ENCODE results near the gene NUDT8.
"Not testable (repeated sequence)": the region's sequence is repeated elsewhere in the genome, so short reads cannot be mapped to it uniquely, and the experiment has no call there.

The NUDT8 gene

GRCh38 chr11:67592880-67593564 lies 36.7 kb downstream of the NUDT8 start:
- no peak for DNase-seq (ENCODE audit: low spot score)
- in situ Hi-C loops (cut with MboI; ENCODE audit: low pct_unique_long_range_greater_than_20kb, low sequenced_read_pairs, unreplicated experiment) = no loop called here

DNA sequence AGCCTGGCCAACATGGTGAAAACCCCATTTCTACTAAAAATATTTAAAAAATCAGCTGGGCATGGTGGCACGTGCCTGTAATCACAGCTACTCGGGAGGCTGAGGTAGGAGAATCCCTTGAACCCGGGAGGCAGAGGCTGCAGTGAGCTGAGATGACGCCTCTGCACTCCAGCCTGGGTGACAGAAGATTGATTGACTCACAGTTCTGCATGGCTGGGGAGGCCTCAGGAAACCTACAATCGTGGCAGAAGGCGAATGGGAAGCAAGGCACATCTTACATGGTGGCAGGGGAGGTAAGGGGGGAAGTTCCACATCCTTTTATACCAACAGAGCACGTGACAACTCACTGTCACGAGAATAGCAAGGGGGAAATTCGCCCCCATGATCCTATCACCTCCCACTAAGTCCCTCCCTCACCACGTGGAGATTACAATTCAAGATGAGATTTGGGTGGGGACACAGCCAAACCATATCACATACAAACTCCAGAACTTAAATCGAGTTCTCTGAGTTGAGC lies 40.8 kb downstream of the NUDT8 start:
- DNase-seq (ENCODE audit: low spot score); in situ Hi-C loops (cut with MboI; ENCODE audit: low pct_unique_long_range_greater_than_20kb, low sequenced_read_pairs, unreplicated experiment): not testable (repeated sequence)

More at GRCh38 chr11:67592880-67593564, 36.7 kb downstream of the NUDT8 start:
- no peak for TF ChIP-seq CTCF (IDR thresholded peaks at IDR 0.05; ENCODE audit: extremely low read depth, insufficient read depth, missing control alignments)

GRCh38 chr11:67588136-67588503 lies 41.6 kb downstream of the NUDT8 start:
- no peak for TF ChIP-seq CTCF (IDR thresholded peaks at IDR 0.05; ENCODE audit: extremely low read depth, insufficient read depth, missing control alignments)
- no peak for DNase-seq (ENCODE audit: low spot score)
- in situ Hi-C loops (cut with MboI; ENCODE audit: low pct_unique_long_range_greater_than_20kb, low sequenced_read_pairs, unreplicated experiment) = no loop called here

DNA sequence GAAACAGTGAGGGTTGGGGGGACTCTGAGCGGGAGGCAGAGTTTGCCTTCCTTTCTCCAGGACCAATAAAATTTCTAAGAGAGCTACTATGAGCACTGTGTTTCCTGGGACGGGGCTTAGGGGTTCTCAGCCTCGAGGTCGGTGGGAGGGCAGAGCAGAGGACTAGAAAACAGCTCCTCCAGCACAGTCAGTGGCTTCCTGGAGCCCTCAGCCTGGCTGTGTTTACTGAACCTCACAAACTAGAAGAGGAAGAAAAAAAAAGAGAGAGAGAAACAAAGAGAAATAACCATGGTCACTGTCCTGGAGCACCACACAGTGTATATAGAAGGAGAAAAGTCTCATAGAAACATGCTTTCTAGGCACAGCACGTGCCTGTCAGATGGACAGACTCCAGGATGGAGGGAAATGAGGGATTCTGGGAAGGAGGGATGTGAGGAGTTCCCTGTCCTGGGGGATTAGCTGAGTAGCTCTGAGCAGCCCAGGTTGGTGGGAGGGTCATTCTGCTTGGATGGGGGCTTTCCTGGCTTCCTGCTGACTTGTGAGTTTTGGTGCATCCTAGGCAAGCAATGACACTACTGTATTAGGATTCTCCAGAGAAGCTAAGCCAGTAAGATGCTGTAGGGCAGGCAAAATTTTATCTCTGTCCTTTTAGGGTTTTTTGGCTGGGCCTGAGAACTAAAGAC lies 43.0 kb downstream of the NUDT8 start:
- TF ChIP-seq CTCF (IDR thresholded peaks at IDR 0.05; ENCODE audit: extremely low read depth, insufficient read depth, missing control alignments) = no peak
- DNase-seq (ENCODE audit: low spot score) = no peak
- in situ Hi-C loops (cut with MboI; ENCODE audit: low pct_unique_long_range_greater_than_20kb, low sequenced_read_pairs, unreplicated experiment) = no loop called here

DNA sequence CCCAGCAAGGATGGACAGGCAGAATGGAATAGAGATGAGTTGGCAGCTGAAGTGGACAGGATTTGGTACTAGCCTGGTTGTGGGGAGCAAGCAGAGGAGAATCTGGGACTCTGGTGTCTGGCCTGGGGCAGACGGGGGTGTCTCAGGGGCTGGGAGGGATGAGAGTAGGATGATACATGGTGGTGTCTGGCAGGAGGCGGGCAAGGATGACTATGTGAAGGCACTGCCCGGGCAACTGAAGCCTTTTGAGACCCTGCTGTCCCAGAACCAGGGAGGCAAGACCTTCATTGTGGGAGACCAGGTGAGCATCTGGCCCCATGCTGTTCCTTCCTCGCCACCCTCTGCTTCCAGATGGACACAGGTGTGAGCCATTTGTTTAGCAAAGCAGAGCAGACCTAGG lies 43.8 kb downstream of the NUDT8 start:
- in situ Hi-C loops (cut with MboI; ENCODE audit: low pct_unique_long_range_greater_than_20kb, low sequenced_read_pairs, unreplicated experiment) = no loop called here
- TF ChIP-seq CTCF (IDR thresholded peaks at IDR 0.05; ENCODE audit: extremely low read depth, insufficient read depth, missing control alignments) = no peak
- no peak for DNase-seq (ENCODE audit: low spot score)

DNA sequence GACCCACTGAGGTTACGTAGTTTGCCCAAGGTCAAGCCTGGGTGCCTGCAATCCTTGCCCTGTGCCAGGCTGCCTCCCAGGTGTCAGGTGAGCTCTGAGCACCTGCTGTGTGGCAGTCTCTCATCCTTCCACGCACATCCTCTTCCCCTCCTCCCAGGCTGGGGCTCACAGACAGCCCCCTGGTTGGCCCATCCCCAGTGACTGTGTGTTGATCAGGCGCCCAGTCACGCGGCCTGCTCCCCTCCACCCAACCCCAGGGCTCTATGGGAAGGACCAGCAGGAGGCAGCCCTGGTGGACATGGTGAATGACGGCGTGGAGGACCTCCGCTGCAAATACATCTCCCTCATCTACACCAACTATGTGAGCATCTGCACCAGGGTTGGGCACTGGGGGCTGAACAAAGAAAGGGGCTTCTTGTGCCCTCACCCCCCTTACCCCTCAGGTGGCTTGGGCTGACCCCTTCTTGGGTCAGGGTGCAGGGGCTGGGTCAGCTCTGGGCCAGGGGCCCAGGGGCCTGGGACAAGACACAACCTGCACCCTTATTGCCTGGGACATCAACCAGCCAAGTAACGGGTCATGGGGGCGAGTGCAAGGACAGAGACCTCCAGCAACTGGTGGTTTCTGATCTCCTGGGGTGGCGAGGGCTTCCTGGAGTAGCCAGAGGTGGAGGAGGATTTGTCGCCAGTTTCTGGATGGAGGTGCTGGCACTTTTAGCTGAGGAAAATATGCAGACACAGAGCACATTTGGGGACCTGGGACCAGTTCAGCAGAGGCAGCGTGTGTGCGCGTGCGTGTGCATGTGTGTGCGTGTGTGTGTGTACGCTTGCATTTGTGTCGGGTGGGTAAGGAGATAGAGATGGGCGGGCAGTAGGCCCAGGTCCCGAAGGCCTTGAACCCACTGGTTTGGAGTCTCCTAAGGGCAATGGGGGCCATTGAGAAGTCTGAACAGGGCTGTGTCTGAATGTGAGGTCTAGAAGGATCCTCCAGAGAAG lies 44.6 kb downstream of the NUDT8 start:
- no peak for DNase-seq (ENCODE audit: low spot score)
- in situ Hi-C loops (cut with MboI; ENCODE audit: low pct_unique_long_range_greater_than_20kb, low sequenced_read_pairs, unreplicated experiment) = no loop called here
- TF ChIP-seq CTCF (IDR thresholded peaks at IDR 0.05; ENCODE audit: extremely low read depth, insufficient read depth, missing control alignments) = no peak
